AG09319 (cell line): ENCODE measurements around the gene MLXIPL.

Experiments used
- DNase-seq: peaks from one replicate; pipeline ENCODE4 v3.0.0-alpha.2; 2010; ENCODE audit warnings: low read depth; ENCODE audit errors: extremely low read depth
- CTCF ChIP-seq: IDR thresholded peaks from 2 replicates; pipeline ENCODE4 v1.5.1; 2011; ENCODE audit warnings: low read depth, mild to moderate bottlenecking, inconsistent platforms, low read length, moderate library complexity

MLXIPL gene

GRCh38 chr7:73623798-73624668 is at the start of gene MLXIPL:
TSS of gene MLXIPL (minus strand) at chr7:73624522. CDS start at chr7:73624492, 30 bp downstream.
- no peak for DNase-seq

GRCh38 chr7:73671857-73672445 is 47.6 kb upstream of the MLXIPL start:
- no peak for DNase-seq
- TF ChIP-seq CTCF = no peak

More at GRCh38 chr7:73623798-73624668, at the start of gene MLXIPL:
- TF ChIP-seq CTCF = no peak

- TF ChIP-seq CTCF = no peak
- DNase-seq = no peak
Measured at GRCh38 chr7:73671322-73671661, 47.0 kb upstream of the MLXIPL start.

- no peak for DNase-seq
- no peak for TF ChIP-seq CTCF
Measured at GRCh38 chr7:73669858-73670385, 45.6 kb upstream of the MLXIPL start.

- DNase-seq = no peak
- TF ChIP-seq CTCF = no peak
Measured at GRCh38 chr7:73669288-73669701, 45.0 kb upstream of the MLXIPL start.

- TF ChIP-seq CTCF = no peak
- no peak for DNase-seq
Measured at GRCh38 chr7:73668886-73669230, 44.5 kb upstream of the MLXIPL start.
